ENCODE results near the gene CPXM2.

Gene CPXM2

DNA sequence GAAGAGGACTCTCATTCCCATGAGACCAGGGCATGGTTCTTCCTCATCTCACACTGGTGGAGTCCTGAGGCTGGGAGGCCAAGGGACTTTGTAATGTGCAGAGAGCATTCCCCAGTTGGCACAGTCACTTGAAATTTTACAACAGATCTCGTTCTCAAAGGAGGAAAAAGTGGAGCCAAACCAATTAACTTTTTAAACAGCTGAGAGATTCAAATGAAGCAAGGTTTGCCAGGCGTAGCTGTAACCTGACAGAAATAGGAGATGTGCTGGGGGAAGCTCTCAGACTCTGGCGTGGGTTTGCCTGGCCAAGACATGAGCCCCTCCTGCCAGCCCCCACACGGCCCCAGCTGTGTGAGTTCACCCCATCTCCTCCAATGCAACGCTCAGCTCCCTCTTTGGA is 12.0 kb upstream of the CPXM2 start:
- no peak for DNase-seq

DNA sequence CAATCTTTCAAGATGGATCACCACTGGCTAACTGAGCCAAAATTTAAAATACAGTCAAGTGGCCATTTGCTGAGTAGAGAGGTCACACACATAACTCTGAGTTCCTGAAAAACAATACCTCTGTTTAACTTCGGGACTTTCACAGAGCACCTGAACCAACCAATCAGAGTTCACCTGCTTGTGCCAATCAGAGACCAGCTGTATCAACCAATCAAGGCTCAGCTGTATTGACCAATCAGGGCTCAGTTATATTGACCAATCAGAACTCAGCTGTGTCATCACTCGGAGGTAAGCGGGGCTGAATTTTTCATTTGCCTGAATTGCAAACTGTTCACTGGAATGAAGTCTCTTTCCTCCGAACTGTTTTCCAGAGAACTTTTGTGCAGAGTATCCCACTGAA is 10.0 kb upstream of the CPXM2 start:
- no peak for DNase-seq

DNA sequence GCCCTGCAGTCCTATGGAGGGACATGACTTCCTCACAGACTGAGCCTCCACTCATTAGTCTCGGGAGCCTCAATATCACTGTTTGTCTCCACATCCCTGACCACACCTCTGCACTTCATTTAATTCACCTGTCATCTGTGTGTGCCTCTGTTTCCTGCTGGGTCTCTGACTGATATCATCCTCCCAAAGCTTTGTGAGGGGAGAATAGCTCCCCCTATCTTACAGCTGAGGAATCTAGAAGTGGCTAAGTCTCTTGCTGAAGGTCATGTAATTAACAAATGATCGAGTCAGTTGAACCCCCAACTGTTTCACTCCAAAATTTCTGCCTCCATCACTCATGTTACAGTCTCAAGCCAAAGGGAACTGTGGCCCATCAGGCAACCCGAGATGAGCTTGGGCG is 5.5 kb upstream of the CPXM2 start:
- DNase-seq: no peak

- DNase-seq: no peak
Observed at GRCh38 chr10:123896246-123896927, 4.8 kb upstream of the CPXM2 start.

GRCh38 chr10:123893651-123894050 is 2.0 kb upstream of the CPXM2 start:
- no peak for DNase-seq

GRCh38 chr10:123890756-123891143 is 857 bp downstream of the CPXM2 start:
- no peak for DNase-seq

DNA sequence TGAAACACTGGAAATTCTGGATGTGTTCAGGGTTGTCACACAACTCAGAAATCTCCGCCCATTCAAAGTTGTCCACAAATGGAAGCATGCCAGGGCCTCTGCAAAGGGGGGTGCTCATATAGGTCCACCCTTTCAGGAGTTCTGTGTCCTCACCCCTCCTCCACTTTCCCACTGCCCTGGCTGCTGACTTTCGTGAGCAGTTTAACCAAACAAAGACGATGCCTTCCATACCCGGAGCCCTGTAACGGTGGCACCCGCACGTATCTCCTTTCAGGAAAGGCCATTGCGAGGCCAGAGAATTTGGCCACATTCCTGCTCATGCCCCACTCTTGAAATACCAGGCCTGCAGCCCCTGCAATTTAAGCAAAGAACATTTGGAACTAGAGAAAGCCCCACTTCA is 1.4 kb downstream of the CPXM2 start:
- no peak for DNase-seq

DNA sequence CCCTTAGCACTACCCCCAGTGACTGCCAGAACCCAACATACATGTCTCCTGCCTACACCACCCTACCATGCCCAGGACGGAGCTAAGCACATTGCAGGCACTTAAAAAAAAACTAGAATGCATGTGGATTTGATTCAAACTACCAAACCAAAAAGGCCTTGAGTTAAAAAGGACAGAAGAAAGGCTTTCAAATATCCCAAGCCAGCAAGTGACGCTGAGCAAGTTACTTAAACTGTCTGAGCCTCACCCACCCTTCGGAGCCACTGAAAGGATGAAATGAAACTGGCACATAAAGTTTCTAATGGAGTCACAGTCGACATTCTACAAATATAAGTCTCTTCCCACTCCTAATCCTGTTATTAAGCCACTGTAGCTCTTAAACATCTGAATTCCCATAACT is 1.8 kb downstream of the CPXM2 start:
- DNase-seq: no peak

GRCh38 chr10:123888751-123889150 is 2.9 kb downstream of the CPXM2 start:
- no peak for DNase-seq

- no peak for DNase-seq
Observed at GRCh38 chr10:123888256-123888655, 3.4 kb downstream of the CPXM2 start.

GRCh38 chr10:123886292-123886691 is 5.3 kb downstream of the CPXM2 start:
- no peak for DNase-seq

DNA sequence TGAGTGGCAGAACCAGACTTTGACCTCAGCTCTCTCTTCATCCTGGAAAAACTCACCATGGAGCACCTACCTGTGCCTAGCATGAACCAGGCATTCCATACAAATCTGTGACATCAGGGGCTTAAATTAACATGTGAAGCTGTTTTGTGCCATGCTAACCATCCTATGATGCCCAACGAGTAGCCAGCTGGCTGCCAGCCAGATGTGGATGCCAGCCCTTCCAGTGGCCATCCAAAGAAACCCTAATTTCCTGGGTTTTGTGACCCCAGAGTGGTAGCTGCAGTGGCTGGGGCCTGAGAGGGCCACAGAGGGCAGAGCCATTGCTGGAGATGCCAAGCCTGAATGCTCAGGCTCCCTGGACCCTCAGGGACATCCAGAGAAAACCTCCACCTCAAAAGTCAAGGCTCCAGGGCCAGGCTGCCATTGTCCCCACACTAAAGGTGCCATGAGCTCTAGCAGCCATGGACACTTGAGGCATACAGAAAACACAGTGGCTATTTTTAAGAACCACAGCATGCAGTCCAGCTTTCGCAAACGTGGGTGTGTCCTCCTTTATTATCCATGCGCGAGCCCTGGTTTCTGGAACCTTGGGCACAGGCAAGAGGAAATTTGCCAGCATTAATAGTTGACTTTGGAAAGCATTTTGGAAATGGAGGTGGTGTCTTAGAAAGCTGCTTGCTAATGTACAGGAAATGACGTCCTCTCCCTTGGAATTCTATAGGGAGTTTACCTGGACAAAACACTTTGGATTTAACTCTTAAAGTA is 6.0 kb downstream of the CPXM2 start:
- no peak for DNase-seq

GRCh38 chr10:123884907-123885381 is 6.7 kb downstream of the CPXM2 start:
- no peak for DNase-seq

- no peak for DNase-seq
Observed at GRCh38 chr10:123884351-123884906, 7.2 kb downstream of the CPXM2 start.

DNA sequence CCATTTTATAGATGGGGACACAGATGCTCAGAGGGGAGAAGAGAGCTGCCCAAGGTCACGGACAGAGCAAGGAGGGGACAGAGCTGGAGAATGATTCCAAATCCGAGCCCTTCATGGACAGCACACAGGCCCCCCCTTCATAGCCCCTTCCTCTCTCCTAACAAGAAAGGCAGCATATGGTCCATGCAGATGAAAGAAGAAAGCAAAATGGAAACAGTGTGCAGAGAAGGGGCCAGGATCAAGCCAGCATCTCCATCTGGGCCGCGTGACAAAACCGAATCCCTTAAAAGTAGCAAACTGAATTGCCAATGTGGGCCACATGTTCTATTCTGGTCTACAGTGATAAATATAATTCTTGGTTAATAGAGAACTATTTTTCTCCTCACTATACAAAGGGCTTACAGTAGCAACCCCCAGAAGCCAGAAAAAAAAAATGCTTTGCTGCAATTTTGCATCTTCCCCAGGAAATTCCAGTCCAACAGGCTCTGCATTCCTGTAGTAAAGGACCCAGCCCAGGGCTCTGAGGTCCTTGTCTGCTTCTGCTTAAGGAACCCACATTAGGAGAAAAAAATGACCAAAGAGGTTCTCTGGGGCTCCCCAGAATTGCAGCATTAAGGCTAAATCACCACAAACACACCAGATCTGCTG is 7.8 kb downstream of the CPXM2 start:
- no peak for DNase-seq

GRCh38 chr10:123882681-123883445 is 8.7 kb downstream of the CPXM2 start:
- no peak for DNase-seq

DNA sequence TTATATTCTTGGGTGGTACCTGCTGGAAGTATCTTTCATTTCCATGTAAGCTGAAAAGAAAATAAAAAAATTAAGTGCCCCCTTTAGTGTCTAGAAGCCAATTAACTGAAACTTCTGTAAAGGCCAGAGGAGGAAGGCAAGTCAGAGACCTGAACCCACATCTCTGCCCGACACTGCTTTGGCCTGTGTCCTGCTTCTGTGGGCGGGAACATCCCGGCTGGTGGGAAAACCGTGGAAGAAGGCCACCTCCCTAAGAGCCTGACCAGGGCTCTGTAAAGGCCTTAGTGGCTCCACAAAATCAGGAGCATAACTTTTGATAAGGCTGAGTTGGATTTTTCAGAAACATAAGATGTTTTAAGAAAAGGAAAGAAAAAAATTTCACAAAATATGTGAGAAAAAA is 9.4 kb downstream of the CPXM2 start:
- no peak for DNase-seq

DNA sequence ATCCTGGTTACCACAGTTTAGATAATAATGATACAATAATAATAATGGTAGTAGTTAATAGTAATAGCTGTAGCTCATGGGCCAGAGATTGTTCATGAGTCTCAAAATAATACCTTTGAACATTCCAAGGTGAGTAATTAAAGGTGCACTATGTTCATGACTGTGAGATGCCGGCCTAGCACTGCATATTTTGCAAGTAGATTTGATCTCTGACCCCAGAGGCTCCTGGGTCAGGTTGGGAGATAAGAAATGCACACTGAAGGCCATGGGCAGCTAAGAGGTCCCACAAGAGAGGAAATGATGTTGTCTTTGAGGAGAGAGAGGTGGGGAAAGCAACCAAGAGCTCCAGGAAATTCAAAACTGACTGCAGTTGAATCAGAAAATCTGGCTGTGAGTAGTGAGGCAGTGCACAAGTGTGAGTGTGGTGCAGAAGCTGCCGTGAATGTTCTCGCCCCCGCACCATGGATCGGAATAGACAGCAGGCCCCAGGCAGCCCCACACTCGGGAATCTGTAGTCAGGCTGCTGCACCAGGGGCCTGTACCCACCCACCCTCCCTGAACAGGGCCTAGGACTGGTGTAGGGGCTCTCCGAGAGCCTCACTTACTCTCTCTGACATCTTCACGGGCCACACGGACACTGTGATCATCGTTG is 11.9 kb downstream of the CPXM2 start:
- no peak for DNase-seq

DNA sequence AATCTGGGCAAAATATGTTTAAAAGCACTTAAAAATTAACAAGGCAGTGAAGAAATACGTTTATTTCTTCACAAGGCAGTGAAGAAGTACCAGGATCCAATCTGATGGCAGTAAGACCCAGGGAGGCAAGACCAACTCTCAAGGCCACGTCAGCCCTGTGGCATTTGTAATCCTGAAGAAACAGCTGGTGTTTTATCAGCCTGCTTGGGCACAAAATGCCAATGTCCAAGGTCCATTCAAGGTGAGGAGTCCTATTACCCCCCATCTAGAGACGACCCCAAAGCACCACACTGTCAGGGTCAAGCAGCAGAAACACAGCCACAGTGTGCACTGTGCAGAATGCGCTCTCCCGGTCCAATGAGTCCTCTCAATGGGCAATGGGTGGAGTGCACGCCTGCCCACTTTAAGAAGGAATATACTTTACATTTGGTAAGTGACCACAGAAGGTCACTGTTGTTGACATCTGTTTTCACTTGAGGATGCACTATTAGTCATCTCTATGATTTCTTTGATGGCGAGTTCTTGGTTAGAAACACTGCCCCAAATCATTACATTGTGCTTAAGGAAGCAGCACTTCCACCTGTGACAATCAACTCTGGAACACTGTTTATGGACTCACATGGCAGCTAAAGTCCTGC is 12.8 kb downstream of the CPXM2 start:
- DNase-seq: no peak

GRCh38 chr10:123870260-123870659 is 21.3 kb downstream of the CPXM2 start:
- DNase-seq: no peak

GRCh38 chr10:123869020-123869414 is 22.6 kb downstream of the CPXM2 start:
- no peak for DNase-seq

Data from Kasumi-1 (cell line).